Activated naive CD4-positive, alpha-beta T cell treated with anti-CD3 and anti-CD28 coated beads, Interleukin-2, amount 10 ng/mL, durations not matched to agents 5 hours and 36 hours (primary cell): Measurements from ENCODE around the gene LPIN3. TPM values are rescaled to one million over a fixed set of nuclear protein-coding genes. Genes with fewer than 3 reads are reported as not detected.

ENCODE experiments used
- total RNA-seq, 2 experiments: library from RNA; stranded (reverse); gene quantifications; one replicate each; pipeline ENCODE4 v1.2.3, GENCODE V29; 2021

The LPIN3 gene
- total RNA-seq: under 1 TPM; 0.77 to 0.83 TPM

GRCh38 chr20:41340327-41341055 lies at the start of gene LPIN3:
LPIN3 (plus strand) TSS chr20:41340821; CDS start chr20:41345804, 4,983 bp downstream.

GRCh38 chr20:41317546-41318270 lies 22.9 kb upstream of the LPIN3 start, which contains the start of gene ZHX3:
ZHX3 (minus strand) TSS chr20:41317731; CDS start chr20:41204916, 112,815 bp downstream.

GRCh38 chr20:41366546-41367392 lies 26.1 kb downstream of the LPIN3 start, which contains the start of gene EMILIN3:
EMILIN3 (minus strand) TSS chr20:41366818; CDS start chr20:41366634, 184 bp downstream.

Other genes with a start within 250 kb of the LPIN3 start
- 100 to 1,000 TPM; 460 to 495 TPM for gene PLCG1, start 203.3 kb upstream of the LPIN3 start, total RNA-seq
- gene ZHX3, start 23.1 kb upstream of the LPIN3 start, total RNA-seq: 10 to 100 TPM; 10.2 to 10.7 TPM
- gene EMILIN3, start 26.0 kb downstream of the LPIN3 start, total RNA-seq: not detected